Measurements from ENCODE around the gene KCTD16.

Gene KCTD16

DNA sequence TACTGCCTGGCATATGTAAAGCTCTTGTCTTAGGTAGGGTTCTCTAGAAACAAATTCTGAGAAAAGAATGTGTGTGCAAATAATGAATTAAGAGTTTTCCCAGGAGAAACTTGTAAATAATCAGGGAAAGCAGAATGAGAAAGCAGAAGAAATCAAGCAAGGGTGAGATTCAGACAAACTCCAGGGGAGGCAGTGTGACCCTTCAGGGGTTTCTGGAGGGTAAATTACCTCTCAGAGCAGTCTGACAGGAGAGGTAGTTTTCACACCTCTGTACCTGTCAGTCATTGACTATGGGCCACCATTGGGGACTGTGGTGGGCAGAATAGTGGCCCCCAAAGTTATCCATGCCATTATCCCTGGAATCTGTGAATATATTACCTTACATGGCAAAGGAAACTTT is 124.6 kb downstream of the KCTD16 start:
- no peak for DNase-seq

- no peak for DNase-seq
Observed at GRCh38 chr5:144297081-144297480, 126.4 kb downstream of the KCTD16 start.

- no peak for DNase-seq
Observed at GRCh38 chr5:144298658-144299057, 128.0 kb downstream of the KCTD16 start.

- no peak for DNase-seq
Observed at GRCh38 chr5:144304688-144305087, 134.0 kb downstream of the KCTD16 start.

DNA sequence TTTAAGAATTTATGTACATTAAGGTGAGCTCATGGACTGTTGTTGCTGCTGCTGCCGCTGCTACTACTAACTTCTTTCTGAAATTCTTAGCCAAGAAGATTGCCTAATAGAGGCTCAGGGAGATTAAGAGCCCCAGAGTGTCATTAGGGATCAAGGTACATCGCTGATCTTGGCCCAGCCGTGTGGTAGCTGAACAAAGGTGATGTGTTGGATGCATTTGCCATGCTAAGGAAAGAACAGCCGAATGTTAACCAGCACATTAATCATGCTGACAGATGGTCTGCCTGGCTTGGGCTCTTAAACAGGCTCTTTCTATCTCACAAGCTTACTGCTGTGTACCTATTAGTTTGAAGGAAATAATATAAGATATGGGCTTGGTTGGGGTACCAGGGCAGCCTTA is 137.1 kb downstream of the KCTD16 start:
- peak; percentile 58 for DNase-seq

- DNase-seq: no peak
Observed at GRCh38 chr5:144308174-144308573, 137.5 kb downstream of the KCTD16 start.

- peak; percentile 83 for DNase-seq
Observed at GRCh38 chr5:144308906-144309670, 138.4 kb downstream of the KCTD16 start.

DNA sequence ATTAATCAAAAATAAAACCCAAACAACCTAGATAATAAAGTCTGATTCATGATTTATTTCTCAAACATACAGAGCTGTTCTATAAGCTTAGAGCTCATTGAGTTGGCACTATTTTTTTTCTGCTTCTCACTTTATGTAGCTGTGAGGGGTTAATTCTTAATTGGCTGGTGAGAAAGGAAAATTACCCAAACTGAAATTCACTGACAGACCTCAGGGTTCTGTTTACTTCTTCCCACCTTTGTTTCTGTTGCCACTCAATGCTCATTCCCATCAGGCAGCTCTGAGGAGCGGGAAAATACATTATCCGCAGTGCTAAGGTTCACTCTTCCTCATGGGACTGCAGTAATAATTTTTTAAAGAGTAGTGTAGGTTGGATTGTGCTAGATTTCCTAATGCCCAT is 139.9 kb downstream of the KCTD16 start:
- DNase-seq: no peak

DNA sequence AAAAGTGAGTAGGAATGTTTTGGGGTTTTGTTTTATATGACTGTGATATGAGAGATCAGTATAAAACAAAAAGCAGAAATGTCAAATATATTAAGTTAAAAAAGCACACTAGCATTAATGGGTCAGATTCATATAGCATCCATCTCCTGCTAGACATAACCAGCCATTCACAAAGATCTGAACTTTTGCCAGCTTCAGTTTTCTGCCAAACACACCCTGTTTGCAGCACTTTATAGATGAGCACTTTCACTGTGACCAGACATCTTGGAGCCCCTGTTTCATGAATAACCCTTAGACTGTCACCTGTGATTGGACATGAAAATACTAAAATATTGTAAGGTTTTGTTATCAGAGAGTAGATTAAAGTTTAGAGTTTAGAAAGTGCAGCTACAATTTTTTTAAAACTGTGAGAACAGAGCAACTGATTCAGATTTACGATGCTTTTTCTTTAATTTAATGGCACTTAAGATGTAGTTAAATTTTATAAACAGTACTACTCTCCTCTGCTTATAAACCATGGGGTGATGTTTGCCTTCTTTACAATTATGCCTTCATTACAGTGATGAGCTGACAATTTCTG is 142.6 kb downstream of the KCTD16 start:
- DNase-seq: no peak

DNA sequence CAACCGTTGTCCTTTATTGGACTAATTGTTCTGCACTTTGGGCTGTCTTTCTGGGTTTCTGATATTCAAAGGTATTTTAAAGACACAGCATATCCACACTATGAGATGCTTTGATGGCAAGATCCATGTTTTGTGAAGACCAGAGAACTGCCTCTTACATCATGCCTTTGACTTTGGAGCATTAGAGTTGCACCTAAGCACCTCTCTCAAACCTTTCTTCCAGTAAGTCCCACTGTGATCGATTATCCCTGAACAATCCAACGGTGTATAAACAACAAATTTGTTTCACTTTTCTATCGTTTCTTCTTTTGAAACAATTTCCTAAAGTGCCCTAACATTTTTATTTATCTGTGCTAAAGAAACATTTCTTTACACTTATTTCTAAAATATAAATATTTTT is 144.4 kb downstream of the KCTD16 start:
- DNase-seq: no peak

DNA sequence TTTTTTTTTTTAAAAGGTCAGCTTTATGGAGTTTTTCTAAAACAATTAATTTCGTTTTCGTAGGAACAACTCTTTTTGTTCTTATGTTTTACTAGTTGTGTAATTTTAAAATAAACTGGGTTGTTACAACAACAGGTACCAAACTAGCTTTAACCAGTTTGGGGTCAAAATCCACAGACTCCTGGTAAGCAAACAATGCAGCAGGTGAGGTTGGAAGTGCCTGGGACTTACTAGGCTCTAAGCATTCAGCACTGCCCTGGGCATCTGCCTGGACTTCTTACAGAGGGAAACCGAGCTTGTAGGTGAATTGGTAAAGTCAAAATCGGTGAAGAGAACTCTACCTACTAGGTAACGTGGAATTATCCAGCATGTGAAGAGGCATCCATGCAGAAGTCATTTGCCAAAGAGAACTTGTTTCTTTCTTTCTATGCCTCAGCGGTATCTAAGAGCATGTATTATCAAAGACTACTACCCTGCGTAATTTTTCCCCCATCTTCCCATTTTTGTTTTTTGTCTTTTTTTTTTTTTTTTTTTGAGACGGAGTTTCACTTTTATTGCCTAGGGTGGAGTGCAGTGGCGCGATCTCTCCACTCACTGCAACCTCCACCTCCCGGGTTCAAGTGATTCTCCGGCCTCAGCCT is 145.4 kb downstream of the KCTD16 start:
- DNase-seq: no peak

DNA sequence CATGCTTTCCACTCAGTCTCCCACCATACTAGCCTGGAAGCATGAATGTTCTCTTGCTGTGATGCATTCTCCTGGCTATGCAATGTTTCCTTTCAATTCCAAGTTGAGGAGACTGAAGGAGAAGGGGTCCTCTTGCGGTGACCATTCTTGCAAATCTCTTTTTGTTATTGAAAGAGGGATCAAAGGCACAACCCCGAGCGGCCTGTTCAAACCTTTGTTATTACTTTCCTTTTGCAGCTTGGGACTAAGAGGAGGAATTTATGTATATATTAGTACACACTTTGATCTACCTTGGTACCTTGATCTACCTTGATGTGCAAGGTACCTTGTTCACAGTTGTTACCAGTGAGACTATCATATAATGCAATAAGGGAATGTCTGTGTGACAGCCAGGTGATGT is 147.3 kb downstream of the KCTD16 start:
- no peak for DNase-seq

GRCh38 chr5:144318460-144318859 is 147.8 kb downstream of the KCTD16 start:
- no peak for DNase-seq

DNA sequence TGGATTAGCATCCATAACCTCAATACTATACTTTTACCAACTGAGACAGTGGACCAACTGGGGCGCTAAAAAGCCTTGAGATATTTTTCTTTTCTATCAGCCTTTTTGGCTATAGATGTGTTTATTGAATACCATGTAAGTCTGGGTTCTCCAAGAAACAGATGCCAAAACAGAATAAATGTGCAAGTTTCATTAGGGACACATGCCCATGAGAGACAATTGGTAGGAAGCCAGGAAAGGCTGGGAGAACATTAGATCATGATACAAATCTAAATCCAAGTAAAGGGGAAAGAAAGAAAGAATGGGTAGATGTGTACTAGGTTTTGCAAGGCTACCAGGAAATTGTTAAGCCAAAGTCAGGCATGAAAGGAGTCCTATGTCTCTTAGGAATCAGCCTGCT is 152.5 kb downstream of the KCTD16 start:
- no peak for DNase-seq

DNA sequence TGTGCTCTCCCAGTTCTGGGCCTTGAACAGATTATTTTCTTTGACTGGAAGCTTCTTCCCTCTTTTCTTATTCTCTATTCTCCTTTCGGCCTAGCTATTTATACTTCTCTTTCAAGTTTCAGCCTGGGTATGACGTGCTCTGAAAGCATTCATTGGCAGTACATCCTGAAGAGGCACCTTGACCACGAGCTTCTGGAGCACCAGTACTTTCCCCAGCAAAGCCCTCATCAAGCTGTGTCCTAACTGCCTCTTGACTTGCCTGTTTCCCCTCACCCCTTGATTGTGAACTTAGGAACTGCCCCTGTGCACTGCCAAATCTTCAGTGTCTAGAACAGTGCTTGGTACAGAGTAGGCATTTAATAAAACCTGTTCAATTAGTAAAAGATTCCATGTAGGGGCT is 154.9 kb downstream of the KCTD16 start:
- DNase-seq: no peak

DNA sequence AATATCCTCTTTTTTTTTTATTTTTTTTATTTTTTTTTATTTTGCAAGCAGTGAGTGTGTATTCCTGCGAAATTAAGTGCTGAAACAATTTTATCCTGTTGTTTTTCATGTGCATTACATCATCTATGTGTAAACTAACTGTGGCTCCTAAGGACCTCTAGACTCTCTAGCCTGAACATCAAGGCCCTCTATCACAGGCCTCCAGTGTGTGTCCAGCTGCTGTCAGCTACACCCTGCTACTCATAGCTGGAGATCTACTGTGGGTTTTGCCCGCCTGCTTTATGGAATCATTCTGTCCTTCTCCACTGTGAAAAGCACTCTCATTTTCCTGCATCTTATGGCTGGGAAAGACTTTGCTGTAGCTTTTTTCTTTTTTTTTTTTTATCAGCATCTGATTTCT is 157.8 kb downstream of the KCTD16 start:
- no peak for DNase-seq

GRCh38 chr5:144328980-144329379 is 158.3 kb downstream of the KCTD16 start:
- DNase-seq: no peak

- no peak for DNase-seq
Observed at GRCh38 chr5:144329681-144330080, 159.0 kb downstream of the KCTD16 start.

- no peak for DNase-seq
Observed at GRCh38 chr5:144331361-144331760, 160.7 kb downstream of the KCTD16 start.

- DNase-seq: no peak
Observed at GRCh38 chr5:144332265-144332664, 161.6 kb downstream of the KCTD16 start.

GRCh38 chr5:144333336-144333920 is 162.8 kb downstream of the KCTD16 start:
- DNase-seq: no peak

DNA sequence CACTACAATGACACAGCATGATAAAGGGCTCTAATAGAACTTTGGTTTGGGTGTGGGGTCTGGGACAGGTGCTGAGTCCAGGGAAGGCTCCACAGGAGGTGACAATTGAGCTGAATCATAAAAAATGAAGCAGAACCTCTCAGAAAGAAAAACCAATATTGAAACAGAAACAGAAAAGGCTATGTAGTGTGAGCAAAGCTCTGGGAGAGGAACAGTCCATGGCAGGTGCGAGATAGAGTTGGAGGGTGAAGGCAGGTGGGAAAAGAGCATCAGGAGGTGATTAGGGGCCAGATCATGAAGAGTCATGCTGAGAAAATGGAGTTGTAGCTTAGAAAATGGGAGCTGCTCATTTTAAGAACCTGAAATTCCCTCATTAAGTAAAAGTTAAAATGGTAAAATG is 164.9 kb downstream of the KCTD16 start:
- DNase-seq: no peak

GRCh38 chr5:144336191-144336961 is 165.7 kb downstream of the KCTD16 start:
- no peak for DNase-seq
